Stimulated activated CD8-positive, alpha-beta memory T cell treated with anti-CD3 and anti-CD28 coated beads, Interleukin-7, amount 100 ng/mL, for 1 hour (primary cell): Measurements from ENCODE around the gene SEMA3E.
"Not testable (repeated sequence)": the region's sequence is repeated elsewhere in the genome, so short reads cannot be mapped to it uniquely, and the experiment has no call there.

Experiments
- DNase-seq, 2 donors: peaks; one replicate each; pipeline ENCODE4 v3.0.0-alpha.2; 2020; ENCODE audit warnings: low read depth in 2 of 2

Gene SEMA3E

GRCh38 chr7:83486957-83487356 is 162.0 kb downstream of the SEMA3E start:
- DNase-seq: no peak

DNA sequence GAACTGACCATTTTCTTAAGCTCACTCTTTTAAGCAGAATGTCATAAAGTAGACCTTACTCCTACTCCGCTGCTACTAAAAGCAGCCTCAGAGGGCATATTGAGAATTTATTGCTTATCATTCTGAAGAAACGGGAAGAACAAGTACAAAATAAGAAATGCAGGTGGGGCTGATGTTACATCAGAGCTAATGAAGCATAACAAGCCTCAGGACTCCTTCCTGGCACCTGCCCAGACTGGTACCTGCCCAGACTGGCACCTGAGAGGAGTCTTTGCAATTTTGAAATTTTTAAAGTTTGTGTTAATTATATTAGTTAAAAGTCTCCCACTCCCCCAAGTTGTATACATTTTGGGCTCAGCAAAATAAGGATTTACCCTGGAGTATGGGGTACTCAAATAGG is 162.4 kb downstream of the SEMA3E start:
- DNase-seq: no peak

- no peak for DNase-seq
Measured at GRCh38 chr7:83484826-83485225, 164.1 kb downstream of the SEMA3E start.

- DNase-seq: no peak
Measured at GRCh38 chr7:83484266-83484665, 164.7 kb downstream of the SEMA3E start.

DNA sequence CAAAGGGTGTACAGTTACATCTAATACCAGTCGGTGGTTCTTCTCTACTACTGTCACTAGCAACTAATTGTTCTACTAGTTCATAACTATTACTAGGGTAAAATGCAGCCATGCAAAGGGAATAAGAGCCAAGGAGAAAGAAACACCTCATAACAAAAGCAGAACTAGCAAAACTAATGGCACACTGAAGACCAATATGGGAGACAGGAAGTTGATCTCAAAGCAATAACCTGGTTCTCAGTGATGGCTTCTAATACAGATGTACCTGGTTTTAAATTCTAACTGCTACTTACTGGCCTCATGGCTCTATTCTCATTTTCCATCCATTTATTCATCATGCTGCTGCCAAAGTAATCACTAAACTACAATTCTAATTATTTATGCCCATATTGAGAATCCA is 170.3 kb downstream of the SEMA3E start:
- DNase-seq: no peak

DNA sequence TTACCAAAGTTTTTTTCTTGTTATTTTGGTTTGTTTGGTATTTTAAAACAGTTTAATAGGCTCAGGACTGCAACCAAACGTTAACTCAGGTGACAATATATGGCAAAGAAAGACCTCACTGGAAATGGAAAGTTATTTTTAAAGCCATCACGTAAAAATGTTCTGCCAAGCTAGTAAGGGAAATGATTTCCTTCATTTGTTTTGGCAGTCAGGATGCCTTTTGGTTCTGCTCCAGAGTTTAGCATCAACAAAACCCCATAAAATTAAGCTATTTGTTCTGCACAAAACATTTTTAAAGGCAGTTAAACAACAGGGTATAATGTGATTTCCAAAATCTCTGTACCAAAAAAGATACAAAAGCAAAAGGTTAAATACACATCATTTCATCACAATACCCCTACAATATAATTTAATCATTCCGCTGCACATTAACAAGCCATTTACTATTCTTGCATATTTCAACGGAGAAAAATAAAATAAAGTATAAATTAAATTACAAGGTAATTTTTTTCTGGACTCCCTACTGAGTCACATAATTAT is 172.4 kb downstream of the SEMA3E start:
- no peak for DNase-seq

DNA sequence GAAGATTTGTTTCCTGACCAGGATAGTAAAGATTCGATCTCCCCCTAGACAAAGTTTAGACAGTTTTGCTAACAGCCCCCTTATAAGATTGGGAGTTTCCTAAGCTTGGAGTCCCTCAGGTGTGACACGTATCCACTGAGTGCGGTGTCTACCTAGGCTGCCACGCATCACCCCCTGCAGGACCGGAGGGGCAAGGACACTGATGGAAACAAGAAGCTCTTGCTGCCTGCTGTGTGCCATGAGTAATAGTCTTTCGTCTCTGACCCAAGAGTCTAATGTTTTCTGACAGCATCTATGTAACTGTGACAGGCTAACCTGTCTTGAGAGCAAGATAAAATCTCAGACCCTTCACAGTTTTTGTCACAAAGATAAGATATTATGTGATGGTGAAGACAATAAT is 173.5 kb downstream of the SEMA3E start:
- no peak for DNase-seq

DNA sequence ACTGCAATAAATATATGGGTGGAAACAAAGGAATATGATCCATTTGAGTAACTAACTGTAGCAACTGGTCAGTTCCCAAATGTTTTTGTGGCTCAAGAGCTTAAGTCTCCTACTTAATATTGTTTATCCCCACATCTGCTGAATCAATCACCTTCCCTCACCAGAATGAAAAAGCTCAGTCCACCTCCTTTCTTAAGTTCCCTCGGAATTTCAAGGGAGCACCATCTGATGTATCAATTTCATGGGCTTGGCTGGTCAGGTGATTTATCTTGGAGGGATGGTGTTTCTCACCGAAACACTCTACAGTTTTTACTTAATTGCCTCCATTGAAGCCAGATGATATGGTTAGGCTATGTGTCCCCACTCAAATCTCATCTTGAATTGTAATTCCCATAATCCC is 176.6 kb downstream of the SEMA3E start:
- no peak for DNase-seq

- no peak for DNase-seq
Measured at GRCh38 chr7:83469491-83469890, 179.4 kb downstream of the SEMA3E start.

DNA sequence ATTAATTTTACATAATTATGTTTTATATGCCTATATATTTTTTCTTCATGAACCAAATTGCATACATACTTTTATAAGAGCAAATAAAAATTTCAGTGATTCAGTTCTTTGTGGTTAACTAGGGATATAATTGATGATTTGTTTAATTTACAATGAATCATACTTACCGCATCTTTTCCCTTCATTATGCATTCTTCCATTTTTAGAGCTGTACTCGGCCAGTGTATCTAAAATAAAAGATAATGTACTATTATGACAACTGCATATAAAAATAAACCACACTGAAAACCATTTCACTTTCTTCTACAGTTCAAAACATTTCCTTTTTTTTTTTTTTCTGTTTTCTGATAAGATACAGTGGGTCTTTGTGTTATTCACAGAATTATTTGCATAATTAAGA is 179.9 kb downstream of the SEMA3E start:
- DNase-seq: no peak

GRCh38 chr7:83468251-83468739 is 180.6 kb downstream of the SEMA3E start:
- no peak for DNase-seq

DNA sequence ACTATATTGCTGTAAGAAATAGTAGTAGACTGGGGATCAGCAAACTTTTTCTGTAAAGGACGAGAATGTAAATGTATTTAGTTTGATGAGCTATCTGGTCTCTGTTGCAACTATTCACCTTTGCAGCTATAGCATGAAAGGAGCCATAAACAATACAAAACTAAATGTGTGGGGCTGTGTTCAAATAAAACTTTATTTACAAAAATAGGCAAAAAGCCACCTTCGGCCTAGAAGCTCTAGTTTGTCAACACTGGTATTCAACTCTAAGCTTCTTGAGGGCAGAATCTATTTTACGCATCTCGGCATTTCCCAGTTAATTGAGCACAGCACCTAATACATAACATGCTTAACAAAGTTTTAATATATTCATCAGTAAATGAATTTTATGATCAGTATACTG is 181.4 kb downstream of the SEMA3E start:
- DNase-seq: no peak

DNA sequence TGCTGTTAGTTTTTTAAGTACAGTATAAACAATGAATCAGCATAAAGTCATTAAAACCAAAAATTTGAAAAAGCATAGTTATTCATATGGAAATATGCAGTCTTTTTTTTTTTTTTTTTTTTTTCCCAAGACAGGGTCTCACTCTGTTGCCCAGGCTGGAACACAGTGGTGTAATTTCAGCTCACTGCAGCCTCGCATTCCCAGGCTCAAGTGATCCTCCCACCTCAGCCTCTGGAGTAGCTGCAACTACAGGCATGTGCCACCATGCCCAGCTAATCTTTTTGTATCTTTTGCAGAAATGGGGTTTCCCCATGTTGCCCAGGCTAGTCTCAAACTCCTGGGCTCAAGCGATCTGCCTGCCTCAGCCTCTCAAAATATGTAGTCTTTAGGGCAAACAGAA is 182.0 kb downstream of the SEMA3E start:
- no peak for DNase-seq

DNA sequence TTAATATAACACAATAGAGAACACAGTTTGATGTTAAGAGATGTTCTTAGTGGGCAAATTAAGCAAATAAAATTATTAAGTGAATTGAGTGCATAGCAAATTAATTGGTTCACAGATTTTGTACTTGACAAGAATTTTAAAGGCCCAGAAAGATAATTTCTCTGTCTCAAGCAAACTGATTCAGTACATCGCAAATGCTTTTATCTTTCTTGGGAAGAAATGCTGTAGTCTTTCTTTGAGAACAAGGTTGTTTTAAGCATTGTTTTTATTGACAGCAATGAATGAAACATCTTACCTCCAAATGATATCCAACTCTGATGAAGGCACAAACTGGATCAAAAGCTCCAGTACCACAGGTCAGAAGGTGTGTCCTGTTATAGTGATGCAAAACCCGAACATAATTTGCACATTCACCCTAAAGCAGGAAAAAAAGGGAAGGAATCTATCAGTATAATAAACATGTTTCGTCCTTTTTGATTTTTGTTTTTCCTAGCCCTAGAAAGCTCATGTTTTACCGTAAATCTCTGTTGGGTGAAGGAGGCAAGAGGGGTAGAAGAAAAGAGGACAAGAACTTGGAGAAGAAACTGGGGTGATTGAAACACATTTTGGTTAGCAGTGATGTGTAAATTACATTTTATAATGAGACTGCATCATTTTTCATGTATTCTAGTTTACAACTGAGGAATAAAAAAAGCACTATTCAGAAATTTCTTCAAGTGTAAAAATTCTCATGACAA is 182.6 kb downstream of the SEMA3E start:
- DNase-seq: no peak

DNA sequence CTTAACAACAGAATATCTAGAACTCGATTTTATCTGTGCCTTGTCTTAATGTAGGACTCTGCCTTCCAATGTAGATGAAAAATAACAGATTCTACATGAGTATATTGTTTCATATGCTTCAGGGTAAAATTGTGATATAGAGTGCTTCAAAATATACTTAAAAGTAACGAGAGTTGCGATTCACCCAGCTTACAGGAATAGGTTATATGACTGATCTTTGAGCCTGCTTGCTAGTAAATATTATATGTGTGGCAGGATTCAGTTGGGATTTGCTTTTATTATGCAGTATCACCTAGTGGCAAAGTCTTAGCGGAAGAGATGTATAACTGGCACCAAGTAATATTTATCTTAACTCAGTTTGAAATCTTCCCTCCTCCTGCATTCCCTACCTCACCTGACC is 183.3 kb downstream of the SEMA3E start:
- no peak for DNase-seq

DNA sequence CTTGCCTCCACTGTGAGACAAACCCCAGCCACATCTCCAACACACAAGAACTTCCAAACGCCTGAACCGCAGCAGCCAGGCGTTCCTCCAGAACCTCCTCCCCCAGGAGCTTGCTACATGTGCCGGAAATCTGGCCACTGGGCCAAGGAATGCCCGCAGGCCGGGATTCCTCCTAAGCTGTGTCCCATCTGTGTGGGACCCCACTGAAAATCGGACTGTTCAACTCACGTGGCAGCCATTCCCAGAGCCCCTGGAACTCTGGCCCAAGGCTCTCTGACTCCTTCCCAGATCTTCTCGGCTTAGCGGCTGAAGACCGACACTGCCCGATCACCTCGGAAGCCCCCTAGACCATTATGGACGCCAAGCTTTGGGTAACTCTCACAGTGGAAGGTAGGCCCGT is 187.1 kb downstream of the SEMA3E start:
- DNase-seq: not testable (repeated sequence)

DNA sequence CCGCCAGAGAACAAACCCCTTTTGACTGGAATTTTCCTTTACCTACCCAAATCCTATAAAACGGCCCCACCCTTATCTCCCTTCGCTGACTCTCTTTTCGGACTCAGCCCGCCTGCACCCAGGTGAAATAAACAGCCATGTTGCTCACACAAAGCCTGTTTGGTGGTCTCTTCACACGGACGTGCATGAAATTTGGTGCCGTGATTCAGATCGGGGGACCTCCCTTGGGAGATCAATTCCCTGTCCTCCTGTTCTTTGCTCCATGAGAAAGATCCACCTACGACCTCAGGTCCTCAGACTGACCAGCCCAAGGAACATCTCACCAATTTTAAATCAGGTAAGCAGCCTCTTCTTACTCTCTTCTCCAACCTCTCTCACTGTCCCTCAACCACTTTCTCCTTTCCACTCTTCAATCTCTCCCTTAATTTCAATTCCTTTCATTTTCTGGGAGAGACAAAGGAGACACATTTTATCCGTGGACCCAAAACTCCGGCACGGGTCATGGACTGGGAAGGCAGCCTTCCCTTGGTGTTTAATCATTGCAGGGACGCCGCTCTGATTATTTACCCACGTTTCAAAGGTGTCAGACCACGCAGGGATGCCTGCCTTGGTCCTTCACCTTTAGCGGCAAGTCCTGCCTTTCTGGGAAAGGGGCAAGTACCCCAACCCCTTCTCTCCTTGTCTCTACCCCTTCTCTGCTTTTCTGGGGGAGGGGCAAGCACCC is 188.8 kb downstream of the SEMA3E start:
- not testable (repeated sequence) for DNase-seq

GRCh38 chr7:83459101-83459929 is 189.6 kb downstream of the SEMA3E start:
- not testable (repeated sequence) for DNase-seq

DNA sequence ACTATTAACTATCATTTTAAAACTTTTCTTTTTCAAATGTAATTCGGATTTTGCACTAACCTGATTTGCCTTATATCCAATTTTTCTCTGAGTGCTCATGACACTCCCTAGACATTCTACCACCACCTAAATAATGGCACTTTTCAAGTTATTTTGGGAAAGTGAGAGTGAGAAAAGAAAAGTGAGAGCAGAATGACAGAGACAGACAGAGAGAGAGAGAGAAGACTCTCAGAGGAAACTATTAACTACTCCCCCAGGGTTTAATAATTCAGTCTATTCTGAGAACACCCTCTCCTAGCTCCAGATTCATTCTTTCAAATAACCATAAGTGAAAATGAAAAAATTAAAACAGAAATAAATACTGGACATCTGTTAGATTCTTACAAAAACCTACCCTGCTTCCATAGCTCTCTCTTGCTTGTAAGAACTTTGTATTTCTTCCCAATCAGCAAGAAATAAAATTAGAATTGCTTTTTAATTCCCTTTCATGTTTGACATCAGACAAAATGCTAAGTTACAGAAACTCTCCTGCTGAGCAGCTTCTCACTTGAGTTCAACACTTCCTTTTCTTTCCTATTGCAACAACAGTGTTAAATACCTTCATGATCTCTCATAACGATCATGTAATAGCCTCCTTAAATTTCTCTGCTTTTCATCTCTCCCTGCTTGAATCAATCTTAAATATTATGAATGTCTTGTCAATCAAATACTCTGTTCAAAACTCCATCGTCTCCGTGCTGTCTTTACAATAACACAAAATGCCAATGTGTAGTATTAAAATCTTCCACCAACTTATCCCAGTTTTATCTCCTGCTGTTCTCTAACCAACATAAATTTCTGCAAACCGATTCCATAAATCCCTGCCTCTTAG is 191.7 kb downstream of the SEMA3E start:
- no peak for DNase-seq

- no peak for DNase-seq
Measured at GRCh38 chr7:83456413-83456812, 192.5 kb downstream of the SEMA3E start.

DNA sequence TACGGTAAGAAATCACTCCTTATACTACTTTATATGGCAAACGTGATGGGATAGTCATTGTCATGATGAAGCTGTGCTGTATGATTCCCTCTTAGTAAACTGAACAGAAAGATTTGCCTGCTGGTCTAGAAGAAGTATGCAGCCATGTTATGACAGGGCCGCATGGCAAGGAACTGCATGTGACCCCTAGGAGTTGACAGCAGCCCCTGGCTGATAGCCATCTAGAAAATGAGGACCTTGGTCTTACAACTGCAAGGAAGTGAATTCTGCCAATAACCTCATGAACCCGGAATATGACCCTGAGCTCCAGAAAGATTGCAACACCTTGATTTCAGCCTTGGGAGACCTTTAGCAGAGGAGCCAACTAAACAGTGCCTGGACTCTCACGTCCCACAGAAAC is 193.3 kb downstream of the SEMA3E start:
- no peak for DNase-seq
